Activated CD4-positive, CD25-positive, alpha-beta regulatory T cell (primary cell): ENCODE data around the gene GPR55.

ENCODE experiments used
- DNase-seq, 4 experiments: peaks; one replicate each; lab custom pipeline; 2025; lab: John Stamatoyannopoulos, UW

Gene GPR55

GRCh38 chr2:230900336-230900995 lies 24.6 kb downstream of the GPR55 start:
- DNase-seq: no peak

GRCh38 chr2:230899786-230900185 lies 25.3 kb downstream of the GPR55 start:
- no peak for DNase-seq

- DNase-seq: no peak
Measured at GRCh38 chr2:230899287-230899686, 25.8 kb downstream of the GPR55 start.

GRCh38 chr2:230898713-230899091 lies 26.3 kb downstream of the GPR55 start:
- no peak for DNase-seq

- no peak for DNase-seq
Measured at GRCh38 chr2:230898016-230898712, 26.9 kb downstream of the GPR55 start.

GRCh38 chr2:230896346-230897115 lies 28.5 kb downstream of the GPR55 start:
- no peak for DNase-seq

- DNase-seq: no peak
Measured at GRCh38 chr2:230895536-230896345, 29.3 kb downstream of the GPR55 start.

- DNase-seq: no peak
Measured at GRCh38 chr2:230893841-230894781, 30.9 kb downstream of the GPR55 start.

GRCh38 chr2:230893338-230893737 lies 31.7 kb downstream of the GPR55 start:
- no peak for DNase-seq

GRCh38 chr2:230891509-230891908 lies 33.5 kb downstream of the GPR55 start:
- no peak for DNase-seq

- DNase-seq: no peak
Measured at GRCh38 chr2:230891064-230891463, 34.0 kb downstream of the GPR55 start.

GRCh38 chr2:230890646-230891045 lies 34.4 kb downstream of the GPR55 start:
- no peak for DNase-seq

GRCh38 chr2:230889911-230890601 lies 35.0 kb downstream of the GPR55 start:
- no peak for DNase-seq

GRCh38 chr2:230888824-230889400 lies 36.1 kb downstream of the GPR55 start:
- DNase-seq: no peak

- no peak for DNase-seq
Measured at GRCh38 chr2:230887342-230887741, 37.7 kb downstream of the GPR55 start.

GRCh38 chr2:230886671-230887071 lies 38.4 kb downstream of the GPR55 start:
- DNase-seq: no peak

GRCh38 chr2:230886206-230886605 lies 38.8 kb downstream of the GPR55 start:
- no peak for DNase-seq

- no peak for DNase-seq
Measured at GRCh38 chr2:230885463-230886130, 39.4 kb downstream of the GPR55 start.

- DNase-seq: no peak
Measured at GRCh38 chr2:230881840-230882239, 43.2 kb downstream of the GPR55 start.
